IPS DF 4.7 (cell line): ENCODE results near the gene SPAG6.
"Not testable (repeated sequence)": the region's sequence is repeated elsewhere in the genome, so short reads cannot be mapped to it uniquely, and the experiment has no call there.

Experiments
- DNase-seq: peaks from one replicate; pipeline ENCODE4 v3.0.0-alpha.2; 2013; ENCODE audit warnings: low spot score; ENCODE audit errors: extremely low read depth

SPAG6 gene

GRCh38 chr10:22370320-22370719 is 25.0 kb downstream of the SPAG6 start:
- DNase-seq: no peak

DNA sequence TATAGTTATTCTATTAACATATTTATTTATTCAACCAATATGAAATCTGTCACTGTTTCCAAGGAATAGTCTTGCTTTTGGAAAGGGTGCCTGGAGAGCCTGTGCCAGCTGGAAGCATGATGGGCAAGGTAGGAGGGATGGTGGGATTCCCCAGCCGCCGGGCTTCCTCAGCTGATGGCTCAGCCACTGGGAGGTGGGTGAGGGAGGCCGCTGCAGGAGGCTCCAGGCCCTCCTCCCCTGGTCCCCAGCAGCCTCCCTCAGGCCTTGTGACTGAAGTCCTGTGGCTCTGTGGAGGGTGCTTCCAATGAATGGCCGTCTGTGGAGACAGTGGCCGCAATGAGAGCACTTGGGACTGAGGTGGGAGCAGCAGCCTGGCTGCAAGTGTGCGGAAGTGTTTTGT is 27.0 kb downstream of the SPAG6 start:
- no peak for DNase-seq

GRCh38 chr10:22372917-22373316 is 27.6 kb downstream of the SPAG6 start:
- DNase-seq: no peak

DNA sequence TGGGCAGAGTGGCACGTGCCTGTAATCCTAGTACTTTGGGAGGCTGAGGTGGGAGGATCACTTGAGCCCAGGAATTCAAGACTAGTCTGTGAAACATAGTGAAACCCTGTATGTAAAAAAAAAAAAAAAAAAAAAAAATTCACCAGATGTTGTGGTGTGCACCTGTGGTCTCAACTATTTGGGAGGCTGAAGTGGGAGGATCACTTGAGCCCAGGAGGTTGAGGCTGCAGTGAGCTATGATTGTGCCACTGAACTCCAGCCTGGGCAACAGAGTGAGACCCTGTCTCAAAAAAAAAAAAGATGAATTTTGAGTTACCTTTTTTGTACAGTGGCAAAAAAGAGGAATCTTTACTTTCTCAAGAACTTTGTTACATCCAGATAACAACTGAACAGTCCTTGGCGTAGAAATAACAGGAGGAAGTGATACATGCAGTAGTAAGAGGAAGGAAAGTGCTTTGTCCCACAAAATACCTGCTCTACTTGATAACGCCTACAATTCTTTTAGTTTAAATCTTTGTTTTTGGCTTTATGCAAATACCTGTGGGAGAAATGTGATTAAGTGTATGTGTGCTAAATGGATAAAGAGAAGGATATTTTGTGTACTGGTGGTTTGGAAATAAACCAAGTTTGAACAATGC is 29.3 kb downstream of the SPAG6 start:
- DNase-seq: no peak

GRCh38 chr10:22379059-22379458 is 33.8 kb downstream of the SPAG6 start:
- peak; percentile 2 for DNase-seq

DNA sequence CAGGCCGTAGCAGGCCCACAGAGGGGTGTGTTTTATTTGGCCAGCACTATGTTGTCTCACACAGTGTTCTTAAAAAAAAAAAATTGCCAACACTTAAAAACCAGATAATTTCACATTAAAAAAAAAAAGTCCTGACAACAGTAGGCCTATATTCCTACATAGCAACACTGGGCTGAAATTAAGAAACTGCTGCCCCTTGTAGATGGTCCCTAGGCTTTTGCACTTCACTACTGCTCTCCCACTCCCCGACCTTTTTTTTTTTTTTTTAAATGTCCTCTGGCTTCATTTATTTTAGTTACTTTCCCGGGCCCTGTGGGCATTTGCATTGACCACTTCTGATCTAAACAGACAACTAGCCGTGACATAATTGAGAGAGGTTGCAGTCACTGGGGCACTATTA is 36.0 kb downstream of the SPAG6 start:
- no peak for DNase-seq

- DNase-seq: no peak
Observed at GRCh38 chr10:22386503-22386902, 41.2 kb downstream of the SPAG6 start.

- no peak for DNase-seq
Observed at GRCh38 chr10:22389856-22390589, 44.7 kb downstream of the SPAG6 start.

DNA sequence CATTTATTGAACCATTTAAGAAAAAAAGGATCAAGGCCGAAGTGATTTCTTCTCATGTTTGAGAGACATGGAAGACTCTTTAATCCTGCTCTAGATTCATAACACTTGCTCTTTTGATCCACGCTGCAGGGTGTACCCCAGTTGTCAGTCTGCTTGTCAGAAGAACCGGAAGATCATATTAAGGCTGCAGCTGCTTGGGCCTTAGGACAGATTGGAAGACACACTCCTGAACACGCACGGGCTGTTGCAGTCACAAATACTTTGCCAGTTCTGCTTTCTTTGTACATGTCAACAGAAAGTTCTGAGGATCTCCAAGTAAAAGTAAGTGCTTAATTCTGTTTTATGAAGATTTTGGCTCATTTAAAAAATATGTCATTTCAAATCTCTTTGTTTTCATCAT is 46.3 kb downstream of the SPAG6 start:
- DNase-seq: no peak

- DNase-seq: not testable (repeated sequence)
Observed at GRCh38 chr10:22396195-22396594, 50.9 kb downstream of the SPAG6 start.

DNA sequence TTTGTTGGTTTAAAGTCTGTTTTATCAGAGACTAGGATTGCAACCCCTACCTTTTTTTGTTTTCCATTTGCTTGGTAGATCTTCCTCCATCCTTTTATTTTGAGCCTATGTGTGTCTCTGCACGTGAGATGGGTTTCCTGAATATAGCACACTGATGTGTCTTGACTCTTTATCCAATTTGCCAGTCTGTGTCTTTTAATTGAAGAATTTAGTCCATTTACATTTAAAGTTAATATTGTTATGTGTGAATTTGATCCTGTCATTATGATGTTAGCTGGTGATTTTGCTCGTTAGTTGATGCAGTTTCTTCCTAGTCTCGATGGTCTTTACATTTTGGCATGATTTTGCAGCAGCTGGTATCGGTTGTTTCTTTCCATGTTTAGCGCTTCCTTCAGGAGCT is 61.6 kb downstream of the SPAG6 start:
- DNase-seq: not testable (repeated sequence)

DNA sequence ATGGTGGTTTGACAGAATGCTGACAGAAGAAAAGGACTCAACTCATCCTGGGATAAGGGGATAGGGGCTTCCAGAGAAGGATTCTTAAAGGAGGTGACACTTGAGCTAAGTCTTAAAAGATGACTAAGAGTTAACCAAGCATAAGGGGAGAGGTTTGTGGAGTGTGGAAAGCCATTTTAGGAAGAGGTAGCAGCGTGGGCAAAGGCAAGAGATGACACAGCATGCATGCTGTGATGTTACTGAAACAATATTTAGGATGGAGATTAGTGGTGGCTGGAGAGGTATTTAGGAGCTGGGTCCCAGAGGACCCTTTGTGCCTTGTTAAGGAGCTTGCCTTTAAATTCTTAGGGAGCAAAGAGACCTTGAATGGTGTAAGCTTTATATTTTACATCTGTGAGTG is 65.1 kb downstream of the SPAG6 start:
- DNase-seq: no peak

GRCh38 chr10:22410846-22411245 is 65.5 kb downstream of the SPAG6 start:
- no peak for DNase-seq

- no peak for DNase-seq
Observed at GRCh38 chr10:22414146-22414545, 68.8 kb downstream of the SPAG6 start.

- no peak for DNase-seq
Observed at GRCh38 chr10:22415072-22415471, 69.8 kb downstream of the SPAG6 start.

DNA sequence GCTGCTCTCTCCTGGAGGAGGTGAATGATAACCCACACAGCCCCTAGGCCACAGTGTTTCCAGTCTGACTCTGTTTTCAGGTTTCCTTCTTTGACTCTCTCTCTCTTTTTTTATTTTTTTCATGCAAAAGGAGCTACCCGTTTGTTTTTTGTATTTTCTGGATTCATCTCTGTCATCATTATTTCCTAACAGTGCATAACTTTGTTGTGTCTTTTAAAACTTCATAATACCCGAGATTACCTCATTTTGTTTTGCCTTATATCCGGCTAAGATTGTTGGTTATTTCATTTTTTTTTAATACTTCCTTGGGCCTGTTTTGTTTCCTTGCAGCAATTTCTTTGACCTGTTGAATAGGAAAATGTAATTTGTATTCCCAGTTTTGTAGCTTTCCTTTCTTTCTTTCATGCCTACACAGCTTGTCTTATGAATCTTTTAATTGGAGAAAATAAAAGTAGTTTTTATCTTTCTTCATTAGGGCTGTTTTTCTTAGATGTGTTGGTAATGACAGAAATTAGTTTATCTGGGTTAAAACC is 72.5 kb downstream of the SPAG6 start:
- DNase-seq: no peak

DNA sequence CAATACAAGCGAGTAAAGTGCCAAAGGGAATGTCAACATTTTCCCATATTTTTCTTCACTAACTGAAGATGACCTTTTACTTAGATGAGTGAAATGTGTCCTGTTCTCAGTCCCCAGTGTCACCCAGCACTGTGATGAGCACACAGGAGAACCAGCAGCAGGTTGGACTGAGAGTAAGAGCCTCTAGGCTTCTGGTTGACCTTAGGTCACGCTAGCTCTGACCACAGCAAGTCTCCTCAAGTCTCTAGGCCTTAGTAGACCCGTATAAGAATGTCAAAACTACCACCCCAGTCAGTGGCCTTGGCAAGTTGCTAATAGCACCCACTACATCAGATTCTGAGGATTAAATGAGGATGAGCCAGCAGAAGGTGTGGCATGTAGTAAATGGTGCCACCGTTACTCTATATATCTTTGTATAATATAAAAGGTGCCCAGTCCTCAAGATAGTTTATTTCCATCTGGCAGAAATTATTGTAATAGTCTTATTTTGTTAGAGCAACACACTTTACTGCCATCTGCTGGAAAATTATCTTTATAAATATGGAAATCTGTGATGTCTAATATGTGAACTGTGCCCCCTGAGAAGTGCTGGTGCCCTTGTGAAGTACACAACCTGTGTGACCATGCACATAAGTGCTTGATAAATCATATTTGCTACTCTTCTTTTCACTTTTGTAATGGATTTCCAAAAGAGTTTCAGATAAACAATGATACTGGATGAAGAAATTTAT is 75.7 kb downstream of the SPAG6 start:
- no peak for DNase-seq

DNA sequence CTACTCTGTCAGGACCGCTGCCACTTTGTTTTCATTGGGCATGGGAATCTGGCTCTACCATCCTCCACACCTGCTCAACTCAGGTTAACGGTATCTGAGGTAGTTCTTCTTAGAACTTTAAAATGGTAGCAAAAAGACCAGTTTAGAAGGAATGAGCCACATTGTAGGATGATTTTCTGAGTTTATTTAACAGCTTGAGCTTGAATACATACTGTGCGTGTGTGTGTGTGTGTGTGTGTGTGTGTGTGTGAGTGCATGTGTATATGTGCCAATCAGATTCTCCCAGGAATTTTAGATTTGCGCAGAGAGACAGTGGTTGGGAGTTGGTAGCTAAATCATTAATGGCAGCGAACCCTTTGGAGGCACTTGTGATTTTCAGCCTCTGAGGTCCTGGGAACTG is 81.4 kb downstream of the SPAG6 start:
- no peak for DNase-seq

- DNase-seq: no peak
Observed at GRCh38 chr10:22427101-22427500, 81.8 kb downstream of the SPAG6 start.

DNA sequence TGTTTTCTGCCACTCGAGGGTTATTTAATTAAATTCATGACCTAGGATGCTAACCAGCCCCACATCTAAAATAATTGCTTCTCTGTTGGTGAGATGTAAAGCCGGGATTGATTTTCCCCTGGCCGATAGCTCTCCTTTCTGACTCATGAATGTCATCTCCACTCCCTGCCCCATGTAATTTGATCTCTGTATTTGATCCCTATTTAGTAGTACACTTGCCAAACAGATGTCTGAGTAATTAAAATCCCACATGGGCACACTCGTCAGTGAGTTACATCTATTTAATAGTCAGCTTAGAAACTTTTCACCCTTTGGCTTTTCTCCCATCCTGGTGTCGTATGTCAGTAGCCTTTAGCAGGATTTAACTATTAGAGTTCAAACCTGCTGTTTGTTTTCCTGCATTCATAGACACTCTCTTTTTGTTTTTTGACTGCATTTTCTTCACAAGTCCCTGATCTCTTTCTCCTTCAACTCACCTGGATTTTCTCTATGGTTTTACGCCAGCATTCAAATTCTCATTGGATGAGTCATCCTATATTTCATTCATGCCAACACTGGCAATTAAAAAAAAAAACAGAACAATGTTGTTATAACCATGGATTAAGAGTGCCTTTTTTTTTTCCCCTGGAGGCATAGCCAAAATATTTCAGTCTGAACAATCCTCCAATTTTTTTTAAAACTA is 82.7 kb downstream of the SPAG6 start:
- no peak for DNase-seq

DNA sequence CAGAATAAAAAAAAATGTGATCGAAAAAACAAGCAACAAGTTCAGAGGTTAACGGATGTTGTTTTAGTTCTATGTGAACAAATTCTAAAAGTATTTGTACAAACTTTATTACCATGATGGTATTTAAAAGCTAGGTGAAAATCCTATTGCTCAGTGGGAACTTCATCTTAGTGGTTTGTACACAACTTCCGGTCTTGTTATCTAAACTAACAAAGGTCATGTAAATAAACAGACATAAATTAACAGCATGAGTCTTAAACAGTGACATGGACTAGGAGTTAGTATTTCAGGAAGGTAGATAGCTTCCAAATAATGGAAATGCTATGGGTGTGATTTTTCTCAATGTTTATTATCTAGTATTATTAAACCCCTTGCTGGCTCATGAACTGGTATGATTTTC is 83.8 kb downstream of the SPAG6 start:
- DNase-seq: no peak

GRCh38 chr10:22429981-22430421 is 84.7 kb downstream of the SPAG6 start:
- no peak for DNase-seq
